Stimulated activated CD8-positive, alpha-beta memory T cell treated with anti-CD3 and anti-CD28 coated beads, Interleukin-7, amount 100 ng/mL, for 1 hour (primary cell): Measurements from ENCODE around the gene PPP1R18.
"Not testable (repeated sequence)": the region's sequence is repeated elsewhere in the genome, so short reads cannot be mapped to it uniquely, and the experiment has no call there.

Source experiments
- DNase-seq, 2 donors: peaks; one replicate each; pipeline ENCODE4 v3.0.0-alpha.2; 2020; ENCODE audit warnings: low read depth in 2 of 2

The PPP1R18 gene

GRCh38 chr6:30666300-30666699, 20.1 kb downstream of the PPP1R18 start:
- DNase-seq, result not testable (repeated sequence)

- no peak for DNase-seq
These were observed 21.3 kb downstream of the PPP1R18 start for GRCh38 chr6:30664994-30665767.

- DNase-seq, result not testable (repeated sequence)
These were observed 28.5 kb downstream of the PPP1R18 start for GRCh38 chr6:30657922-30658321.

GRCh38 chr6:30657454-30657853, 29.0 kb downstream of the PPP1R18 start:
- DNase-seq, result no peak

- DNase-seq, result no peak
These were observed 29.9 kb downstream of the PPP1R18 start for GRCh38 chr6:30656513-30656912.

- DNase-seq, result no peak
These were observed 30.7 kb downstream of the PPP1R18 start for GRCh38 chr6:30655743-30656094.

- no peak for DNase-seq
These were observed 31.4 kb downstream of the PPP1R18 start for GRCh38 chr6:30654798-30655742.

GRCh38 chr6:30651143-30651542, 35.3 kb downstream of the PPP1R18 start:
- no peak for DNase-seq

GRCh38 chr6:30647242-30648116, 39.0 kb downstream of the PPP1R18 start:
- peak; percentile 43 to 48 for DNase-seq

- peak; percentile 83 to 84 for DNase-seq
These were observed 39.8 kb downstream of the PPP1R18 start, which contains the start of gene C6orf136 for GRCh38 chr6:30646450-30647241. Gene C6orf136 (plus strand): TSS chr6:30647133. CDS start chr6:30647232, 99 bp downstream.

GRCh38 chr6:30645989-30646388, 40.5 kb downstream of the PPP1R18 start:
- DNase-seq, result no peak

GRCh38 chr6:30644769-30645168, 41.7 kb downstream of the PPP1R18 start:
- DNase-seq, result no peak

- DNase-seq, result no peak
These were observed 42.8 kb downstream of the PPP1R18 start for GRCh38 chr6:30643656-30644055.

- DNase-seq, result no peak
These were observed 45.4 kb downstream of the PPP1R18 start for GRCh38 chr6:30641048-30641447.

GRCh38 chr6:30640481-30640880, 46.0 kb downstream of the PPP1R18 start:
- DNase-seq, result no peak

- DNase-seq, result no peak
These were observed 50.6 kb downstream of the PPP1R18 start for GRCh38 chr6:30635834-30636233.

GRCh38 chr6:30626484-30627366, 59.7 kb downstream of the PPP1R18 start, which contains the start of gene ATAT1:
Gene ATAT1 (plus strand): TSS chr6:30626874.
- peak; percentile 81 to 85 for DNase-seq
